GM18951 (cell line): ENCODE results near the gene RIMS4.
"Not testable (repeated sequence)": the region's sequence is repeated elsewhere in the genome, so short reads cannot be mapped to it uniquely, and the experiment has no call there.

ENCODE experiments used
- POLR2A ChIP-seq: IDR thresholded peaks from 4 replicates; pipeline ENCODE4 v1.6.1; 2011; ENCODE audit warnings: mild to moderate bottlenecking; ENCODE audit not compliant: insufficient read length, insufficient read depth; ENCODE audit errors: extremely low read depth
- in situ Hi-C: fragments of 300-500 bp; cut with MboI; formaldehyde crosslinking; loops from one replicate; pipeline ENCODE4 v1.12.0; 2022; ENCODE audit warnings: low sequenced_read_pairs, mixed read lengths, inconsistent platforms; ENCODE audit not compliant: unreplicated experiment

RIMS4 gene

DNA sequence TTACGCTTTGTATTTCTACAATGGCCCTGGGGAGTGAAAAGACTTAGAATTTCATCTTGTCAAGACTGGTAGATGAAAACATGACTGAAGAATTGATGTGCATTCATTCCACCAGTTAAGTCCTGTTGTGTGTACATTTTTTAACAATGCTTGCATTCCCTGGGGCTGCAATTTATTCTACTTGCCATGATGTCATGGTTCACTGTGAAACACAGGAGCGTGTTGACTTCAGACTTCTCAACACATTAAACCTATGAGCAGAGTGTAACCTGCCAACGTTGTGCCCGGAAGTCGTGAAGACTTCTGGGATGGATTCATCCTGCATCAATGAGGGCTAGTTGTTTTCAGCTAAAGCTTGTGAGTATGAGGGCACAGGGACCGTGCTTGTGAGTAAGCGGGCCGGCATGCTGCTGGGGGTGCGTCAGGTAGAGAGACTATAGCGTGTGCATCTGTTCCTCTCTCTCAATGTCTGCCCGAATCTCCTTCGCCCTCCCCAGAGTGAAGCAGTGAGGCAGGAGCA is 26.3 kb upstream of the RIMS4 start:
- TF ChIP-seq POLR2A, result no peak
- in situ Hi-C loops, result no loop called here

DNA sequence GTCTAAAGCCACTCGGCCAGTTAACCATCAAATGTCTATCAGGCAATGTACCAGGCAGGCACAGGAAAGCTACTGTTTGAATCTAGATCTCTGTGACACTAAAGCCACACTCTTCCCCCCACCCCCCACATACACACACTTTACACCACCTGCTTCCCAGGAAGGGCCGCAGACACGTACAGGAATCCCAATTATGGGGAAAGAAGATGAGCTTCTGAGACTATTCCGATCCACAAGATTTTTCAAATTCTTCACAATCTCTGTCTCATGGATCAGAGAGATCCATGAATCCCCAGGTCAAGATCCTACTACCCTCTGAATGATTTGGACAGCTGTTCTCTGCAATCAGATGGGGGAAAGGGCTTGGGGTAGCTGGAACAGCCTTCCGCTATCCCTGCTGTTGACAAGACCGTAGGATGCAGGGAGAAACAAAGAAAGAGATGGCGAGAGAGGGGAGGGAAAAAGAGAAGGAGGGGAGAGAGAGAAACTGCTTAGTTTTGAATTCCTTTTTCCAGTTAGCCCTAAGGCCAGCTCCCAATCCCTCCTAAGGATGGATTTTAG is 25.4 kb upstream of the RIMS4 start:
- no peak for TF ChIP-seq POLR2A
- in situ Hi-C loops, result no loop called here

DNA sequence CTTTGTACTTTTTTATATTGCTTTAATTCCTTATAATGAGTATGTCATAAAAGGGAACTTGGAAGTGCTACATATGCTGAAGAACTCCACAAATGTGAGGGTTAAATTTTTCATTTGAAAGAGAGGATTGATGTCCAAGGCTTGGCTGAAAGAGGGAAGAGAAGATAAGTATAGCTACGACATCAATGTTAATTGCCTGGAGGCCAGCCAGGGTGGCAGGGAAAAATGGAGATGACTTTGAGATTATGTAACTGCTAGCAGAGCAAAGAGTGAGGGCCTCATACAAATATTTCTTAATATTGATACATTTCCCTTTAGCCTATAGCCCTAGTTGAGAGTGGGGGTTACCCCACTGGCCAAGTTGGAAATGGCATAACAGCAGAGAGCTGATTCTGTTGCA is 24.8 kb upstream of the RIMS4 start:
- in situ Hi-C loops, result no loop called here
- TF ChIP-seq POLR2A, result no peak

- in situ Hi-C loops, result no loop called here
These were observed 24.3 kb upstream of the RIMS4 start for GRCh38 chr20:44834693-44835092.

GRCh38 chr20:44833437-44833836 is 23.1 kb upstream of the RIMS4 start:
- TF ChIP-seq POLR2A, result no peak
- in situ Hi-C loops, result no loop called here

More at GRCh38 chr20:44834693-44835092, 24.3 kb upstream of the RIMS4 start:
- no peak for TF ChIP-seq POLR2A

- in situ Hi-C loops, result no loop called here
- no peak for TF ChIP-seq POLR2A
These were observed 22.4 kb upstream of the RIMS4 start for GRCh38 chr20:44832724-44833123.

- TF ChIP-seq POLR2A, result no peak
- in situ Hi-C loops, result no loop called here
These were observed 20.6 kb upstream of the RIMS4 start for GRCh38 chr20:44830995-44831394.

DNA sequence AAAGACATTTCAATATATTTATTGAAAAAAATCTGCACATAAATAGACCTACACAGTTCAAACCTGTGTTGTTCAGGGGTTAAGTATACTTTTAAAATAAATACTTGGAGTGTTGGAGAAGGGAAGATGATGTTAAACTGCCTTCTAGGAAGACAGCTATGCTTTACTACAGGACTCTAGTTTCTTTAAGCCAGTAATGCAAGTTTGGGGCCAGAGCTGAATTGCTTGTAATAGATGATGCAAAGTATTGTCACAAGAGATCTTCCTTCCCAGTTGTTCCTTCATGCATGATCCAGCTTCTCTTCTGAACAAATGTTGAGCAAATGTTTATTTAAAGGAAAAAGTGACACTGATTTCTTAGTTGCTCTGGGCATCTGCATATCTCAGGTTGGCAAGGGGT is 20.2 kb upstream of the RIMS4 start:
- no peak for TF ChIP-seq POLR2A
- in situ Hi-C loops, result no loop called here

DNA sequence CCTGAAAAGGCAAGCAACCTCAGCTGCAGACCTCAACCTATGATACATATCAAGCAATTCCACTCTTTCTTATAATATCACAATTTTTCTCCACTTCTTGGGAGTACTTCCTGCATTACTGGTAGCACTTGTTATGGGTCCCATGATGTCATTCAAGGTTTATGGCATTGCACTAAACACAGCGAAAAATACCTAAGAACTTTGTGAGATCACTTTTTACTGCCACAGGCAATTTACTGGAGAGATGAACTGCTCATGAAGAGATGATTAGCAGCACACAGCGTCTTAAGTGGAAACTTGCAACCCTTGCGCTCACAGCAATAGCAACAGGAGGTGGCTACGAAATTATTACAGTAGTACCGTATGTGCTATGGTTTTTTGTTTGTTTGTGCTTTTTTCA is 19.3 kb upstream of the RIMS4 start:
- in situ Hi-C loops, result no loop called here
- TF ChIP-seq POLR2A, result no peak

- in situ Hi-C loops, result no loop called here
- no peak for TF ChIP-seq POLR2A
These were observed 18.3 kb upstream of the RIMS4 start for GRCh38 chr20:44828640-44829039.

DNA sequence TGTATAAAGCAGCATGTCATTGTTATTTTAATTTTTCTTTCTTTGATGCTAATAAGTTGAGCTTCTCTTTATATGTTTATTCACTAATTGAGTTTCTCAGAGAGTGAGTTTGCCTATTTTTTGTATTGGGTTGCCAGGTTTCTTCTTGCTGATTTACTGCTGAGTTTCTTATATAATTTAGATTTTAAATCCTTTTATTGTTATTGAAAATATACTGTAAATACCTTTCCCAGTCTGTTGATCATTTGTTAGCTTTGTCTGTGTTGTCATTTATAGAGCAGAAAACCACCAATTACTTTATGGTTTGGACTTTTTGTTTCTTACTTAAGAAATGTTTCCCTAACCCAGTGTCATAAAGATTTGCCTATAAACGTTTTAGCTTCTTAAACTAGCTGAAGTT is 17.1 kb upstream of the RIMS4 start:
- in situ Hi-C loops, result no loop called here

GRCh38 chr20:44821576-44821975 is 11.2 kb upstream of the RIMS4 start:
- in situ Hi-C loops, result not testable (repeated sequence)

More for the DNA sequence above, 17.1 kb upstream of the RIMS4 start:
- TF ChIP-seq POLR2A, result no peak

DNA sequence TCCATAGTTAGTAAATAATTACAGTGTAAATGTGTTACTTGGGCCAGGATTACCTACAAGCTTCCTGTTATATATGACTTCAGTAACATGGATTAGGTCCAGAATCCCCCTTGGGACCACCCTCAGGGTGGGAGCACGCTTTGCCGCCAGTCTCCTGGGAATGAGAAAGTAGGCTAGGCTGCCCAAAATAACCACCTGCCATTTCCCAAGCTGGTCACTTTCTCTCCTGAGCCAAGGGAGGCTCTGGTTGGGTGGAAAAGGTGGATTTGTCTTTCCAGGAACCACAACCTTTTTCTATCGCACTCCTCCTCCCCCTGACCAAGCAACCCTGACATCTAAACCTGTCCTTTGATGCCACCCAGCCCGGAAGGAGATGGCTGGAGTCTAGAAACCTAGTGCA is 9.6 kb upstream of the RIMS4 start:
- TF ChIP-seq POLR2A, result no peak

DNA sequence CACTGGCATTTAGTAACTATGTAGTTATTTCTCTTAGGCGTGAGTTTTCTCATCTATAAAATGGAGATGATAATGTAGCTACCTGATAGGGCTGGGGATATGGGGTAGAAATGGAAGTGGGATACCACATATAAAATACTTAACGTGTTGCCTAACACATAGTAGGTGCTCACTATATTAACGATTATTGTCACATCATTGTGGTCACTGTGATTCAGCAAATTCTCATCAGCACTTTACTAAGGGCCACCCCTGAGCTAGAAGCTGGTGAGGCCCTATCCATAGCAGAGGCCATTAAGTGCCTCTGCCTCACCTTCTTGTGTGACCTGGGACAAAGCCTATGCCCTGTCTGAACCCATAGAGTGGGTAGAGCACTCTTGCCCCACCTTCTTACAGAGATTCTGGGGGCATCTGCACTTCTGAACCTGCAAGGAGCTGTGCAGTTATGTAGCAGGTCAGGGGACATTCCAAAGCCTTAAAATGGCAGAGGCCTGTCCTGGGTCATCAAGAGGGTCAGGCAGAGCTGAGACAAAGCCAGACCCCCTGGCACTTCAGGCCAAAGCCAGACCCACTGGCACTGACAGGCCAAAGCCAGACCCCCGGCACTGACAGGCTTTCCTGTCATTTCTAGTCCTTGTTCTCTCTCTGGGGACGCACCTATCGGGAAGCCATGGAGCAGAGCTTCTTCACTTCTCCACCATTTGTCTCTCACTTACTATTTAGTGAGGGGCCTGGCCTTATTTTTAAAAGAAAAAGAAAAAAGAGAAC is 7.0 kb upstream of the RIMS4 start:
- no peak for TF ChIP-seq POLR2A
- in situ Hi-C loops, result no loop called here

More for the DNA sequence above, 9.6 kb upstream of the RIMS4 start:
- in situ Hi-C loops, result no loop called here

- in situ Hi-C loops, result no loop called here
- TF ChIP-seq POLR2A, result no peak
These were observed 4.6 kb upstream of the RIMS4 start for GRCh38 chr20:44814937-44815336.
